Measurements from ENCODE around the gene NRP2. TPM values are rescaled to one million over a fixed set of nuclear protein-coding genes. Genes with fewer than 3 reads are reported as not detected.

The NRP2 gene
- total RNA-seq, 1 donor from 2014 or later = 27.8 TPM

DNA sequence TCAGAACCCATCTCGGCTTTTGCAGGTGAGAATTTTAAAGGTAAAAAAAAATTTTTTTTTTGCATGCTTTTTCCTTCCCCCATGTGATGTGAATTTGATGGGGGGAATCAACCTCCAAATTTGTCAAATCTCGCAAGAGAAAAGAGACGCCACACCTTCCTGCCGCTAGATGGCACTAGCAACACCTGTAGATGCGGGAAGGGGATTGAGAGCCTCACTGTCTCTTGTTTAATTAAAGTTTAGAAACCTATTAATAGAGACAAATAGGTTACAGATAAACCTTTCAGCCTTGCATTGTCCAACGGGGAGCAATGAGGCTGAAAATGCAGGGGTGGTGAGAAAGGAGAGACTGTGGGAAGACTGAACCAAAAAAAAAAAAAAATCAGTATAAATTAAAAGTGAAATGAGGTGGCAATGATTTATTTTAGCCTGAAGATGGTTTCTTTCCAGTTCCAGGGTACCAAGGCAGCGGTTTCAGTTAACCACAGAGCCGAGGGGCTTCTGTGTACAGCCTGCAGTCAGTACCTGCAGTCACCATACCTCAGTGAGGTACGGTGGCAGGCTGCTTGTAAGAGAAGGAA is 84.6 kb downstream of the NRP2 start:
- H3K27ac ChIP-seq = no peak overlapping the region
- H3K36me3 Mint-ChIP-seq = no peaks in the 10 kb centered on the region
- H3K27me3 ChIP-seq = no peaks in the 10 kb centered on the region
- H3K4me1 Mint-ChIP-seq = peaks cover 40% of the 10 kb centered on the region
- H3F3A ChIP-seq (ENCODE audit: low read depth) = no peaks in the 10 kb centered on the region
- no peaks in the 10 kb centered on the region for H3K9me3 Mint-ChIP-seq
- H3K4me2 ChIP-seq = no peak overlapping the region
- no peak overlapping the region for H3K9ac ChIP-seq
- DNase-seq (ENCODE audit: low spot score) = peak; percentile 79
- no peak overlapping the region for H2AFZ ChIP-seq (replicated peaks)
- H3K36me3 ChIP-seq = no peaks in the 10 kb centered on the region
- no peaks in the 10 kb centered on the region for H3K79me2 ChIP-seq (ENCODE audit: low read depth)
- no peaks in the 10 kb centered on the region for H4K20me1 ChIP-seq (ENCODE audit: low read depth)
- H3K9me3 ChIP-seq (ENCODE audit: low read depth) = no peaks in the 10 kb centered on the region
- H3K27me3 Mint-ChIP-seq (ENCODE audit: insufficient read depth, low read depth) = no peaks in the 10 kb centered on the region
- H3K4me3 Mint-ChIP-seq = no peak overlapping the region
- TF ChIP-seq EZH2phosphoT487 (IDR thresholded peaks at IDR 0.05) = no peak
- TF ChIP-seq, protein P1, sequence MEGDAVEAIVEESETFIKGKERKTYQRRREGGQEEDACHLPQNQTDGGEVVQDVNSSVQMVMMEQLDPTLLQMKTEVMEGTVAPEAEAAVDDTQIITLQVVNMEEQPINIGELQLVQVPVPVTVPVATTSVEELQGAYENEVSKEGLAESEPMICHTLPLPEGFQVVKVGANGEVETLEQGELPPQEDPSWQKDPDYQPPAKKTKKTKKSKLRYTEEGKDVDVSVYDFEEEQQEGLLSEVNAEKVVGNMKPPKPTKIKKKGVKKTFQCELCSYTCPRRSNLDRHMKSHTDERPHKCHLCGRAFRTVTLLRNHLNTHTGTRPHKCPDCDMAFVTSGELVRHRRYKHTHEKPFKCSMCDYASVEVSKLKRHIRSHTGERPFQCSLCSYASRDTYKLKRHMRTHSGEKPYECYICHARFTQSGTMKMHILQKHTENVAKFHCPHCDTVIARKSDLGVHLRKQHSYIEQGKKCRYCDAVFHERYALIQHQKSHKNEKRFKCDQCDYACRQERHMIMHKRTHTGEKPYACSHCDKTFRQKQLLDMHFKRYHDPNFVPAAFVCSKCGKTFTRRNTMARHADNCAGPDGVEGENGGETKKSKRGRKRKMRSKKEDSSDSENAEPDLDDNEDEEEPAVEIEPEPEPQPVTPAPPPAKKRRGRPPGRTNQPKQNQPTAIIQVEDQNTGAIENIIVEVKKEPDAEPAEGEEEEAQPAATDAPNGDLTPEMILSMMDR (IDR thresholded peaks at IDR 0.05) = peak; percentile 95
- TF ChIP-seq EZH2 (IDR thresholded peaks at IDR 0.05) = no peak
- no peak overlapping the region for H3K4me3 ChIP-seq
- no peak overlapping the region for H3K27ac Mint-ChIP-seq
- peaks cover 5% of the 10 kb centered on the region for H3K4me1 ChIP-seq

DNA sequence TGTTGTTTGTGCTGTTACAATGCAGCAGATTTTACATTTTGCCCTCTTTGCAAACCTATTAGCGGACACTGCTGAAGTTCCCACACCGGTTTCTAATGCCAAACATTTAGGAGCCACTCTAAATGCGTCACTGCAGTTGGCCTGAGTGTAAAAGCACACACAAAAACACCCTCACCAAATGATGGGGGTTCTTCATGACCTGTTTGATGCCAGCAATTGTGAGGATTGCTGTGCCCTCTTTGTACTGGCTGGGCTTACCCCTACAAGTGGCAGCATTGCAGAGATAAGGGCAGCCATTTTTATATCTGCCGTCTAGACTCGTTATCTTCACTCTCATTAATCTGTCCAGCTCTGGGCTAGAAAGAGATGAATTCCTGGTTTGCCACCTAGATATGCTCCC is 85.3 kb downstream of the NRP2 start:
- Mint-ChIP-seq H3K27ac (no peak overlapping the region), H3K4me3 (no peak overlapping the region), H3K9me3 (no peaks in the 10 kb centered on the region), H3K4me1 (peaks cover 39% of the 10 kb centered on the region), H3K27me3 (ENCODE audit: insufficient read depth, low read depth) (no peaks in the 10 kb centered on the region), H3K36me3 (no peaks in the 10 kb centered on the region)
- Histone ChIP-seq H3F3A (ENCODE audit: low read depth) (no peaks in the 10 kb centered on the region), H3K27me3 (no peaks in the 10 kb centered on the region), H3K4me3 (no peak overlapping the region), H3K4me1 (peaks cover 5% of the 10 kb centered on the region), H3K27ac (no peak overlapping the region), H2AFZ (replicated peaks) (no peak overlapping the region), H3K4me2 (no peak overlapping the region), H3K36me3 (no peaks in the 10 kb centered on the region), H4K20me1 (ENCODE audit: low read depth) (no peaks in the 10 kb centered on the region), H3K79me2 (ENCODE audit: low read depth) (no peaks in the 10 kb centered on the region), H3K9ac (no peak overlapping the region), H3K9me3 (ENCODE audit: low read depth) (no peaks in the 10 kb centered on the region)
- TF ChIP-seq EZH2phosphoT487 (IDR thresholded peaks at IDR 0.05) = no peak
- no peak for TF ChIP-seq EZH2 (IDR thresholded peaks at IDR 0.05)
- TF ChIP-seq, protein P1 (IDR thresholded peaks at IDR 0.05) = no peak
- no peak for DNase-seq (ENCODE audit: low spot score)

DNA sequence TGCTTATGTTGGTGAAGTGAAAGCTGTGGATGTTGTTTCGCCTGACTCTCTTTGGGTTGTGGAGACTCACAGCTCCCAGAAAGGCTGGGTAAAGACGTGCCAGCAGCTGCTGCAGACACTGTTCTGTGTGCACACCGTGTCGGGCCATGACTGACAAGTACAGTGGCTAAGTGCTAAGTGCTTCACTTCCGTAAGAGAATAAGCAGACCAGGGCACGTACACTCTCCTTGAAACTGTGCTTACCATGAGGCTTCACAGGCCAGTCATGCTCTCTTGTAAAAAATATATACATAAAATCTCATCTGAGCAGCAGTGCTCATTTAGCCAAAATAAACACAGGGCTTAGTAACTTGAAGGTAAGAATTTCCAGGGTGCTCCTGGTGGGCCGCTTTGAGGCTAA is 86.0 kb downstream of the NRP2 start:
- TF ChIP-seq EZH2phosphoT487 (IDR thresholded peaks at IDR 0.05) (no peak), EZH2 (IDR thresholded peaks at IDR 0.05) (no peak)
- TF ChIP-seq, protein P1 (IDR thresholded peaks at IDR 0.05) = no peak
- peaks cover 36% of the 10 kb centered on the region for H3K4me1 Mint-ChIP-seq
- DNase-seq (ENCODE audit: low spot score) = no peak
- Histone ChIP-seq H2AFZ (replicated peaks) (no peak overlapping the region), H3K27me3 (no peaks in the 10 kb centered on the region), H3F3A (ENCODE audit: low read depth) (no peaks in the 10 kb centered on the region), H3K4me1 (peaks cover 5% of the 10 kb centered on the region), H3K9ac (no peak overlapping the region), H3K27ac (no peak overlapping the region), H3K4me3 (no peak overlapping the region), H3K4me2 (no peak overlapping the region), H3K36me3 (no peaks in the 10 kb centered on the region), H4K20me1 (ENCODE audit: low read depth) (no peaks in the 10 kb centered on the region), H3K9me3 (ENCODE audit: low read depth) (no peaks in the 10 kb centered on the region), H3K79me2 (ENCODE audit: low read depth) (no peaks in the 10 kb centered on the region)
- no peaks in the 10 kb centered on the region for H3K36me3 Mint-ChIP-seq
- no peak overlapping the region for H3K27ac Mint-ChIP-seq
- no peaks in the 10 kb centered on the region for H3K27me3 Mint-ChIP-seq (ENCODE audit: insufficient read depth, low read depth)
- H3K9me3 Mint-ChIP-seq = no peaks in the 10 kb centered on the region
- H3K4me3 Mint-ChIP-seq = no peak overlapping the region
